Measurements from ENCODE around the gene ASCL1. TPM values are rescaled to one million over a fixed set of nuclear protein-coding genes. Genes with fewer than 3 reads are reported as not detected.

Gene ASCL1
- polyA plus RNA-seq, 1 of the 3 experiments (the other 2 are of a cell fraction): 0.21 TPM

- Histone ChIP-seq H3F3A (replicated peaks; ENCODE audit: insufficient read depth) (no peaks in the 10 kb centered on the region), H3K4me1 (ENCODE audit: control insufficient read depth in 1 of 2, insufficient read depth in 2 of 2, low read depth in 1 of 2, low read length in 1 of 2) (no peaks in the 10 kb centered on the region), H3K27ac (ENCODE audit: low read depth in 2 of 2, low read length in 1 of 2) (no peak overlapping the region), H3K9me3 (no peaks in the 10 kb centered on the region), H3K4me3 (ENCODE audit: low read depth in 2 of 2, low read length in 1 of 2) (no peak overlapping the region), H3K9ac (no peak overlapping the region), H2AFZ (ENCODE audit: low read depth) (no peak overlapping the region), H4K20me1 (ENCODE audit: insufficient read depth) (no peaks in the 10 kb centered on the region), H3K9me2 (0 out of 2 replicates have a peak, but pooled peaks cover 3% of the 10 kb centered on the region), H3K27me3 (ENCODE audit: insufficient read depth) (no peaks in the 10 kb centered on the region), H3K79me2 (ENCODE audit: insufficient read depth) (no peaks in the 10 kb centered on the region), H3K36me3 (replicated peaks in 1 of 2; ENCODE audit: control insufficient read depth in 1 of 2, insufficient read depth in 2 of 2, low read length in 1 of 2) (no peaks in the 10 kb centered on the region), H3K4me2 (no peak overlapping the region)
- no peak for DNase-seq
- POLR2A ChIA-PET: no interaction called here
- TF ChIP-seq SMC3 (IDR thresholded peaks at IDR 0.05; ENCODE audit: low read depth, low read length) (no peak), CHD2 (IDR thresholded peaks at IDR 0.05; ENCODE audit: low read length, partially characterized antibody) (no peak), TEAD4 (IDR thresholded peaks at IDR 0.05; ENCODE audit: borderline replicate concordance, insufficient read depth) (no peak), RCOR1 (IDR thresholded peaks at IDR 0.05; ENCODE audit: low read length) (no peak), PBX3 (IDR thresholded peaks at IDR 0.05) (no peak), TAF1 (IDR thresholded peaks at IDR 0.05; ENCODE audit: borderline replicate concordance, low read depth, low read length) (no peak), MAX (IDR thresholded peaks at IDR 0.05; ENCODE audit: low read depth) (no peak), GATA2 (CRISPR knock-in tag; IDR thresholded peaks at IDR 0.05) (no peak), RAD21 (IDR thresholded peaks at IDR 0.05; ENCODE audit: low read length) (no peak), ELF1 (IDR thresholded peaks at IDR 0.05) (no peak), MXI1 (IDR thresholded peaks at IDR 0.05; ENCODE audit: low read depth, low read length) (no peak), EZH2phosphoT487 (IDR thresholded peaks at IDR 0.05; ENCODE audit: borderline replicate concordance, low read depth) (no peak), ZBTB33 (IDR thresholded peaks at IDR 0.05; ENCODE audit: borderline replicate concordance, low read depth) (no peak), USF1 (IDR thresholded peaks at IDR 0.05; ENCODE audit: borderline replicate concordance, low read depth) (no peak), NFIC (IDR thresholded peaks at IDR 0.05; ENCODE audit: borderline replicate concordance) (no peak), NRF1 (IDR thresholded peaks at IDR 0.05; ENCODE audit: low read depth, low read length) (no peak), USF2 (IDR thresholded peaks at IDR 0.05; ENCODE audit: borderline replicate concordance, low read depth, low read length) (no peak), RFX5 (IDR thresholded peaks at IDR 0.05; ENCODE audit: low read length) (no peak), FOXJ3 (CRISPR knock-in tag; IDR thresholded peaks at IDR 0.05) (no peak), FOXM1 (IDR thresholded peaks at IDR 0.05; ENCODE audit: low read depth) (no peak)
- CTCF ChIA-PET: interaction anchor here (1.2 to 3.1 kb wide), 3 partner anchors 10 to 693 kb away, joined by 3 to 18 read pairs (median 11); no protein-coding TSS in a partner anchor
- WGBS (ENCODE audit: low lambda C conversion rate): 0% methylated on average over 2 of the region's 2 CpGs
Observed at GRCh38 chr12:102939059-102939458, 18.4 kb upstream of the ASCL1 start.
